Left renal pelvis (tissue), 4 donors: ENCODE measurements around the gene RACK1. TPM values are rescaled to one million over a fixed set of nuclear protein-coding genes. Genes with fewer than 3 reads are reported as not detected.
"Not testable (repeated sequence)": the region's sequence is repeated elsewhere in the genome, so short reads cannot be mapped to it uniquely, and the experiment has no call there.

Experiments
- DNase-seq, 4 donors: peaks; one replicate each; pipeline ENCODE4 v3.0.0-alpha.2; 2013; ENCODE audit warnings: low read depth in 4 of 4, low spot score in 3 of 4
- polyA plus RNA-seq, 4 donors: library from polyadenylated mRNA; unstranded; fragments of 120-200 nt; gene quantifications; one replicate each; pipeline ENCODE4 v1.2.1, GENCODE V29; 2013; ENCODE audit not compliant: insufficient read length in 4 of 4

The RACK1 gene
- polyA plus RNA-seq, 4 donors, result 2,197 to 2,695 (median 2,429) TPM

- DNase-seq, result no peak
These were observed 26.4 kb downstream of the RACK1 start for GRCh38 chr5:181217111-181217802.

DNA sequence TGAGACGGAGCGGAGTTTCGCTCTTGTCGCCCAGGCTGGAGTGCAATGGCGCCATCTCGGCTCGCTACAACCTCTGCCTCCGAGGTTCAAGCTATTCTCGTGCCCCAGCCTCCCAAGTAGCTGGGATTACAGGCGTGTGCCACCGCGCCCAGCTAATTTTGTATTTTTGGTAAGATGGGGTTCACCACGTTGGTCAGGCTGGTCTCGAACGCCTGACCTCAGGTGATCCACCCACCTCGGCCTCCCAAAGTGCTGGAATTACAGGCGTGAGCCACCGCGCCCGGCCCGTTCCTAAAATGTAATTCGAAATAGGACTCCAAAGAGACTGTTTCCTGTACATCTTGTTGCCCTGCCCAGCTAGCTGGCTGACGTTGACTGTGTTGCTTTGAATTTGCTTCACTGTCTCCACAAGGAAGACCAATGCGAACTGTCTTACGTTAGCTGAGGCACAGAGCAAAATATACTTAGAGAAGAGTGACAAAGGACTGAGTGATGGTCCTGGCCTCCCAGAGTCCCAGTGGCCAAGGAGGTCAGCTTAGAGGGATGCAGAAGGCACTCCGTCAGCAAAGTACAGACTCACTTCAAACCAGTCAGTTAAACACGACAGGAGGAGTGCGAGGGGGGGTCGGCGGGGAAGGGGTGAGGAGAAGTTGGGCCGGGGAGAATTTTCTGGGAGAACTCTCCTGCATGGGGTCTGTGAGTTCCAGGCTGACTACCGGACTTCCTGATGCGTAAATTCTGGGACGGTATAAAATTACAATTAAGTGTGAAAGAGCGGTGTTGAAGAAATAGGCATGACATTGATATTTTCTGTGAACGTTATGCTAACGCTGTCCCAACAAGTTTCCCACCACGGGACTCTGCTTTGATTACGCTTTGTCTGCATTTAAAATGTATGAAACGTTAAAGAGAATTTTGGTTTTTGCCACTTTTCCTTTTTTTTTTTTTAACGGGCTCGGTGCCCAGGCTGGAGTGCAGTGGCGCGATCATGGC is 27.4 kb downstream of the RACK1 start:
- no peak for DNase-seq

- DNase-seq, result not testable (repeated sequence)
These were observed 29.5 kb downstream of the RACK1 start for GRCh38 chr5:181214249-181214648.

GRCh38 chr5:181212934-181213333 is 30.8 kb downstream of the RACK1 start:
- DNase-seq, result no peak

DNA sequence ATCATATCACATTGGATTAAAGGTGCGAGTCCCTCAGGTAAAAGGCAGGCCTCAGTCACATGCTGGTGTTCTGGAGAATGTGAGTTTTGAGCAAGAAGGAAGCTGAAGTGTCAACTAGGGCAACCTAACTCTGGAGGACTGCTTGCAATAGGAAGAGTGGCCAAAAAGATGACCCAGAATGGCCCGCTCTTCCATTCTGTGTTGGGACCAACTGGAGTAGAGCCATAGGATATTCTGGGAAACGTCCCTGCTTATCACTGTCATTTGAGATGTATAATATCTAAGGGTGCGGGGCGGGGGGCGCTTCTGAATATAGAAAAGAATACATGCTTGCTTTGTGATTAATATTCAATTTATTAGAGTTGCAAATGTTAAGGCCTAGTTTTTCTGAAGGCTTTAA is 31.6 kb downstream of the RACK1 start:
- DNase-seq, result no peak

DNA sequence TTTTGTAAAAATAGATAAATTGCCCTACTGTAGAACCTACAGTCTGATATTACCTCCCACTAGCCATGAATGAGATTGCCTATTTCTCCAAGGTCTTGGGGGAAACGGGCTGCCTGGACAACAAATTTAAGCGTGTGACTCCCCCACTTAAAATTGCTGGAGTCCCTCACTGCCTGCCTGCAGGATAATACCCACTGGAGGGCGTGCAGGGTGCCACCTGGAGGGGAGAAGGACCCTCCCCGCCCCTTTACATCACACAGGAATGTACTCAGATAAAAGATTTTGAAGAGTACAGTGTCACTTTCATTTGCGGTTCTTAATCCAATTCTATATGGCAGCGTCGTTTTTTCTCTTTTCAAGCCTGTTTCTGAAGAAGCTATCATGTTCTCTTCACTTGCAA is 32.5 kb downstream of the RACK1 start:
- DNase-seq, result no peak

- DNase-seq, result not testable (repeated sequence)
These were observed 33.0 kb downstream of the RACK1 start for GRCh38 chr5:181210698-181211097.

- DNase-seq, result not testable (repeated sequence)
These were observed 33.6 kb downstream of the RACK1 start for GRCh38 chr5:181210148-181210547.

- not testable (repeated sequence) for DNase-seq
These were observed 34.7 kb downstream of the RACK1 start for GRCh38 chr5:181209006-181209405.

GRCh38 chr5:181207960-181208253 is 35.8 kb downstream of the RACK1 start:
- no peak for DNase-seq

DNA sequence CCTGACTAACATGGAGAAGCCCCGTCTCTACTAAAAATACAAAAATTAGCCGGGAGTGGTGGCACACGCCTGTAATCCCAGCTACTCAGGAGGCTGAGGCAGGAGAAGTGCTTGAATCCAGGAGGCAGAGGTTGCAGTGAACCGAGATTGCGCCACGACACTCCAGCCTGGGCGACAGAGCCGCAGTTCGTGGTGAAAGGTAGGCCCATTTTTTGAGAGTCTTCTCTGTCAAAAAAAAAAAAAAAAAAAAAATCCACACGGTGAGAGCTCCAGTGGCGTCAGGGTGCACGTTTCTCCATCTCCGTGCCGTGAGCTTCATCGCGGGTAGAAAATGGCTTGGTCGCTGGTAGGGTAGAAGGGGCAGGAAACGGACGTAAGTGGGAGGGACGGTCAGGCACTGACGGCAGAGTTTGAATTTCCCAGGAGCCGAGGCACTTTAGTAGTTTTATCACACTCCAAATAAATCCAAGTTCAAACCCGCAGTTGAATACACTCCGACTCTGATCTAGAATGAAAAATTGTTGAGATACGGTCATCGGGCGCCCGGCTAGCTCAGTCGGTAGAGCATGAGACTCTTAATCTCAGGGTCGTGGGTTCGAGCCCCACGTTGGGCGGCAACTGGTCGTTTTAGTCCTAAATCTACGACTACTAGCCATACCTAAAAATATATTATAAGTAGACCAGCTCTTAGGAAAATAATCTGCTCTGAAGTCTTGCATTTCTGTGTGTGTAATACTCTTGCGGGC is 36.3 kb downstream of the RACK1 start:
- no peak for DNase-seq

DNA sequence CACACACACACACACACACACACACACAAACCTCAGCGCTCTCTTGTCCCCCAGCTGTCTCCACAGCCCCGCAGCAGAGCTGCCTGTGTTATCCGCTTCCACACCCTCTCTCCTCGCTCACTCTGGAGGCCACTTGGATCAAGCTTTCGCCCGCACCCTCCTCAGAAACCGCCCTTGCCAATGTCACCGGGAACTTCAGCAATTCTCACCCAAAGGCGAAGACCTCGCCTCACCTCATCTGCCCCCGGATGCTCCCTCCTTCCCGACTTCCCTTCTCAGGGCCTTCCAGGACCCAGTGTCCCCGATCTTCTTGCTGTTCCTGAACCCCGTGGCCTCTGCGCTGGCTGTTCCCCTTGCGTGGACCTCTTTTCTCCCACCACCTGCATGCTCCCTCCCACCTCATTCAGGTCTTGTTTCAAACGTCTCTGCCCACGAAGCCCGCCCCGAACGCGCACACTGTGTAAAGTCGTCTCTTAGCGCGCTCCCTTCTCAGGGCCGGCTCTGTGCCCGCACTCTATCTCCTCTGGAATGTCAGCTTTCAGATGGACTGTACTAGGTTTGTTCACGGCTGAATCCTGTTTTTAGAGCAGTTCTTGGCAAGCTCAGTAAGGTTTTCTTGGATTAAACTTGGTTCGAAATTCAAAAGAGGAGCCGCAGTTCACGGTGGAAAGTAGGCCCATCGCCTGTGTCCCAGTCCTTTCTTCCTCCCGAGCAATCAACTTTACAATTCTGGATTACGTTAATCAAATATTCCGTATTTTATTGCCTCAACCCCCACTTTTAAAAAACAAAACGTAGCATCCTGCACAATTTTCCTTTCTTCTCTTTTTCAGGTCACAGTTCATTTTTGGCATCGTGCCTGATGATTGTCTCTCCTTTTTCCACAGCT is 37.7 kb downstream of the RACK1 start:
- DNase-seq, result no peak

DNA sequence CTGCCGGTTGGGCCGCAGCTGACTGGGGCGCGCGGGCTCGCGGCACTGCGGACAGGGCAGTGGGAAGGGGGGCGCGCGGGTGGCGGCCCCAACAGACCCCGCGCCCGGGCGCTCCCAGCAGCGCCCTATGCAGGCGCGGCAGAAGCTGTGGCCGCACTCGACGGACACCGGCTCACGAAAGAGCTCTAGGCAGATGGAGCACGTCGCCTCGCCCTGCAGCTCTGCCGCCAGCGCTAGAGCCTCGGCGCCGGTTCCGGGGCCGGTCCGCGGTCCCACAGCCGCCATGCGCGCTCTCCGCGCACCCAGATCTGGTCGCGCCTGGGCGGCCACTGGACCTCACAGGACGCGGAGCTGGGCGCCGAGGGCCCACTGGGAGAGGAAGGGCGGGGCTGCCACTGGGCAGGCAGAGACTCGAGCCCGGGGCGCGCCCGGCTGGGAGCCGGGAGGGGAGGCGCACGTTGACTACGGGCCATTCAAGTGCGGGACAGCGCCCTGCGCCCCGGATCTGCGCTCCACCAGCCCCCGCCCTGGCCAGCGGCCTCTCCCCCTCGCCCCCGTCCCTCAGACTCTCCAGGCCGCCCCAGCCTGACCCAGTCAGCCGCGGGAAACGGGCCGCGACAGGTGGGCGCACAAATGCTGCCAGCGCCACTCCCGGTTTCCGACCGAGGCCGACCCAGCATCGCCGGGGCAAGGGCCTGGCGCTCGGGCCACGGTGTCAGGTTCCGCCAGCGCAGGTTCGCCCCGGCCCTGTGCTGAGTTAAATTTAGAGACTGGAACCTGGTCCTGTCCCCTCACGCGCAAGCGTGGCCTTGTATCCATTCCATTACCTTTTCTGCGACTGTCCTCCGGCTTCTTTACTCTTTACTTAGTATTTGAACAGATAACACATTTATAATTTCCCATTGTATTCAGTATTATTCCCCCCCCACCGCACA is 38.6 kb downstream of the RACK1 start, which contains the start of gene TRIM7:
TRIM7 (minus strand) TSS at position 371 of the 935 bp plus-strand sequence; CDS start at position 285, 86 bp downstream.
- DNase-seq, result no peak

DNA sequence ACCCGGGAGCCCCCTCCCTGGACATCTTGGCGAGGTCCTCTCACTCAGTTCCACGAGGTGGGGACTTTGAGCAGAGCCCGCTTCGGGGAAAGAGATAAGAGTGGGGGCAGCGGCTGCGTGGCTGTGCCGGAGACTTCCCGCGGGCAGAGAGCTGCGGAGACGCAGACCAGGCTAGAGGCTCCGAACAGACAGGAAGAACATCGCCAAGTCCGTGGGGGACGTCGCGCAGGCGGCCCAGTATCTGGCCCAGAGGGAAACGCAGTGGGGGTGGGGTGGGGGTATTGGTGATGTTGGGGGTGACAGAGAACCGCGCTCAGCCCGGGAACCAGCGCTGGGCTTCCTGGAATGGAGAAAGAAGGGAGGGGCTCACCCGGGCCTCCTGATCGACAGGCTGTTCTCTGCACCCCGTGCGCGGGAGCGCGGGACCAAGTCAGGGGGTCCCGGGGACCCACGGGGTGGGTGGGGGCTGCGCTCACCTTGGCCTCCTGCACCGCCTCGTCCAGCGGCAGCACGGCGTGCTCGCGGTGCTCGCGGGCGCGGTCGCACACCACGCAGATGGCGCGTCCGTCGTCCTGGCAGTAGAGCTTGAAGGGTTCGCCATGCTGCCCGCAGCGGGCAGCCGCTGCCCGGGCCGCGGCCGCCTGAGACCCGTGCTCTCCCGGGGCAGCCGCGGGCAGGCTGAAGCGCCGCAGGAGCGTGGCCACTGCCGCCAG is 39.4 kb downstream of the RACK1 start:
- DNase-seq, result no peak

GRCh38 chr5:181203777-181204112 is 40.0 kb downstream of the RACK1 start:
- DNase-seq, result no peak

DNA sequence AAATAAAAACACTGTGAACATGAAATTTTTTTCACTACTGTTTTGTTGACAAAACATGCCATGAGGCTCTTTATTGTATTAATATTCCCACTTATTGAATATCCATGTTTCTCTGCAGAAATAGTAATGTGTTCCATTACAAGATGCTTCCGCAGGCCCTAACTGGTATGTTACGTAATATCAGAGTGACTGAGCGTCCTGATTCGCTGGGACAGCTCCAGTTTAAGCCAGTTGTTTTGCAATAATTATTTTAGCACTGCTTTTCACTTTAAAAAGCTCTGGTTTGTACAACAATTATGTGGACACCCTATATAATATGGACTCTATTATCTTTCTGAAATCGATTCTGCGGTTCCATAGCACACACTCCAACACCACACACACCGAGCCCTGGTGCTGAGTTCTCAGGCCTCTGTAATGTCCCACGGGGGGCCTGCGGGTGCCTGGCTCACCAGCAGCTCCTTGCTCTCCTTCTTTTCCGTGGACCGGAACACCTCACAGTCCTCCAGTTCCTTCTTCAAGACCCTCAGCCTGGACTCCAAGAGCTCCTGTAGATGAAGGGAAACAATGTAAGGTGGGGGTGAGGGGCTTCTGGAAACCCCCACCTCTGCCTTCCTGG is 40.5 kb downstream of the RACK1 start:
- no peak for DNase-seq

DNA sequence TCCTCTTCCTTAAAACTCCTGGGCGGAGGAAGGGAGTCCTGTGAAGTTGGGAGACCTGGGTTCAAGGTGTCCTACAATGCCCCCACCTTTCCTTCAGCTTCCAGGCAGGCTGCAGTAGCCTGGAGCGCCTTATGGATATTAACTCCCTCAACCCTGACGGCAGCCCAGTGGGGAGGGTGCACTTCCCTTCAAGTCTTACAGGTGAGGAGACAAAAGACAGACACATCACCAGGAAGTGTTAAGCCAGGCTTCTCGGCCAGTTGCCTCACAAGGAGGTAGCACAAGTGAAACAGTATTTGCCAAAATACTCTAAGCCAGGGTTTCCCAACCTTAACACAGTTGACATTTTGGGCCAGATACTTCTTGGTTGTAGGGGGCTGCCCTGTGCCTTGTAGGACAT is 42.9 kb downstream of the RACK1 start:
- no peak for DNase-seq
